Chondrocyte (in vitro differentiated cells): ENCODE measurements around the gene PAXIP1. TPM values are rescaled to one million over a fixed set of nuclear protein-coding genes. Genes with fewer than 3 reads are reported as not detected.

Experiments used
- DNase-seq: peaks from one replicate; pipeline ENCODE4 v3.0.0; 2021; ENCODE audit warnings: mixed read lengths, low spot score
- H3K27ac Mint-ChIP-seq: one replicate; pipeline ENCODE4 v1.8.0; 2021; ENCODE audit warnings: mild to moderate bottlenecking, moderate library complexity, mixed read lengths; ENCODE audit not compliant: unreplicated experiment
- H3K27me3 Mint-ChIP-seq: 2 replicates; pipeline ENCODE4 v1.8.0; 2021; ENCODE audit warnings: low read depth, mixed read lengths
- H3K36me3 Mint-ChIP-seq: 2 replicates; pipeline ENCODE4 v1.8.0; 2021; ENCODE audit warnings: low read depth, mixed read lengths
- H3K4me1 Mint-ChIP-seq: 2 replicates; pipeline ENCODE4 v1.8.0; 2021; ENCODE audit warnings: low read depth, mild to moderate bottlenecking, mixed read lengths
- H3K4me3 Mint-ChIP-seq: one replicate; pipeline ENCODE4 v1.8.0; 2021; ENCODE audit warnings: mild to moderate bottlenecking, moderate library complexity, mixed read lengths; ENCODE audit not compliant: unreplicated experiment
- H3K9me3 Mint-ChIP-seq: 2 replicates; pipeline ENCODE4 v1.8.0; 2021; ENCODE audit warnings: low read depth, mixed read lengths
- CTCF ChIP-seq: fragments of 200-600 bp; sonication (generic); IDR thresholded peaks from 2 replicates; pipeline ENCODE4 v1.5.0; 2021; ENCODE audit warnings: antibody characterized with exemption, mild to moderate bottlenecking, moderate library complexity
- total RNA-seq: library from RNA; stranded (reverse); gene quantifications from 3 replicates; pipeline ENCODE4 v1.2.1, GENCODE V29; 2021

The PAXIP1 gene
- total RNA-seq, 1 donor from 2014 or later, result 8.9 TPM

GRCh38 chr7:154918741-154919140 lies 84.2 kb downstream of the PAXIP1 start:
- H3K36me3 Mint-ChIP-seq, result no peaks in the 10 kb centered on the region
- no peak overlapping the region for H3K4me3 Mint-ChIP-seq
- no peaks in the 10 kb centered on the region for H3K4me1 Mint-ChIP-seq
- H3K9me3 Mint-ChIP-seq, result no peaks in the 10 kb centered on the region
- no peak for DNase-seq
- no peak for TF ChIP-seq CTCF
- peaks cover 10% of the 10 kb centered on the region for H3K27me3 Mint-ChIP-seq
- H3K27ac Mint-ChIP-seq, result no peak overlapping the region

- H3K36me3 Mint-ChIP-seq, result no peaks in the 10 kb centered on the region
- no peak overlapping the region for H3K27ac Mint-ChIP-seq
- peaks cover 10% of the 10 kb centered on the region for H3K27me3 Mint-ChIP-seq
- DNase-seq, result no peak
- TF ChIP-seq CTCF, result no peak
- H3K9me3 Mint-ChIP-seq, result no peaks in the 10 kb centered on the region
- no peak overlapping the region for H3K4me3 Mint-ChIP-seq
- H3K4me1 Mint-ChIP-seq, result no peaks in the 10 kb centered on the region
Observed at GRCh38 chr7:154918266-154918665, 84.7 kb downstream of the PAXIP1 start.

- H3K4me3 Mint-ChIP-seq, result no peak overlapping the region
- peaks cover 10% of the 10 kb centered on the region for H3K27me3 Mint-ChIP-seq
- no peak for TF ChIP-seq CTCF
- H3K27ac Mint-ChIP-seq, result no peak overlapping the region
- DNase-seq, result no peak
- H3K9me3 Mint-ChIP-seq, result no peaks in the 10 kb centered on the region
- no peaks in the 10 kb centered on the region for H3K4me1 Mint-ChIP-seq
- H3K36me3 Mint-ChIP-seq, result no peaks in the 10 kb centered on the region
Observed at GRCh38 chr7:154917808-154918160, 85.1 kb downstream of the PAXIP1 start.

- no peak overlapping the region for H3K4me3 Mint-ChIP-seq
- no peak for DNase-seq
- H3K27ac Mint-ChIP-seq, result no peak overlapping the region
- no peaks in the 10 kb centered on the region for H3K4me1 Mint-ChIP-seq
- TF ChIP-seq CTCF, result no peak
- no peaks in the 10 kb centered on the region for H3K9me3 Mint-ChIP-seq
- H3K27me3 Mint-ChIP-seq, result peaks cover 8% of the 10 kb centered on the region
- H3K36me3 Mint-ChIP-seq, result no peaks in the 10 kb centered on the region
Observed at GRCh38 chr7:154916856-154917807, 85.8 kb downstream of the PAXIP1 start.

GRCh38 chr7:154916381-154916780 lies 86.5 kb downstream of the PAXIP1 start:
- Mint-ChIP-seq H3K36me3 (no peaks in the 10 kb centered on the region), H3K9me3 (peaks cover under 1% of the 10 kb centered on the region), H3K4me1 (no peaks in the 10 kb centered on the region), H3K27ac (no peak overlapping the region), H3K4me3 (no peak overlapping the region), H3K27me3 (peaks cover 5% of the 10 kb centered on the region)
- DNase-seq, result no peak
- no peak for TF ChIP-seq CTCF
